GM12878 (cell line): Measurements from ENCODE around the gene C2CD5.

Source experiments
- CTCF ChIP-seq, 3 experiments: IDR thresholded peaks in 2 of 3; conservative IDR thresholded peaks in 1 of 3; 2 replicates each; pipeline ENCODE4 v1.5.1; 2011; ENCODE audit warnings: low read depth in 3 of 3, low read length in 3 of 3, mild to moderate bottlenecking in 3 of 3, control low read depth in 2 of 3, moderate library complexity in 2 of 3, inconsistent platforms in 1 of 3, mixed read lengths in 1 of 3; ENCODE audit not compliant: control insufficient read depth in 2 of 3, insufficient read depth in 1 of 3; ENCODE audit errors: extremely low read depth in 1 of 3
- HCFC1 ChIP-seq: fragments of 150-350 bp; IDR thresholded peaks from 2 replicates; pipeline ENCODE4 v1.6.1; 2014; ENCODE audit warnings: low read length
- NFIC ChIP-seq: IDR thresholded peaks from 2 replicates; pipeline ENCODE4 v1.6.1; 2012; ENCODE audit warnings: low read depth, mild to moderate bottlenecking, inconsistent platforms, low read length, moderate library complexity
- SP1 ChIP-seq: IDR thresholded peaks from one replicate; pipeline ENCODE4 v1.6.1; 2011; ENCODE audit warnings: low read depth, low read length

- TF ChIP-seq SP1: no peak
- TF ChIP-seq CTCF (IDR thresholded peaks at IDR 0.05 in 2 of 3, conservative IDR thresholded peaks at IDR 0.05 in 1 of 3; ENCODE audit: control insufficient read depth in 2 of 3, extremely low read depth in 1 of 3, insufficient read depth in 1 of 3, low read depth in 3 of 3, low read length in 3 of 3): no peak
- TF ChIP-seq NFIC: no peak
- no peak for TF ChIP-seq HCFC1
Measured at GRCh38 chr12:22551624-22552023, 7.3 kb upstream of the C2CD5 start.
